IMR-90 (cell line): Measurements from ENCODE around the gene MTOR.

ENCODE experiments used
- BHLHE40 ChIP-seq: fragments of 150-350 bp; IDR thresholded peaks from 2 replicates; pipeline ENCODE4 v1.6.1; 2016; ENCODE audit warnings: mild to moderate bottlenecking, low read depth, low read length
- CEBPB ChIP-seq: IDR thresholded peaks from 2 replicates; pipeline ENCODE4 v1.6.1; 2012; ENCODE audit warnings: low read depth, low read length, improper control_type of control experiment
- CHD1 ChIP-seq: IDR thresholded peaks from 2 replicates; pipeline ENCODE4 v1.6.1; 2012; ENCODE audit warnings: low read depth, low read length, improper control_type of control experiment
- CTCF ChIP-seq: conservative IDR thresholded peaks from 2 replicates; pipeline ENCODE4 v1.5.1; 2012; ENCODE audit warnings: mild to moderate bottlenecking, low read depth, low read length, improper control_type of control experiment
- ELK1 ChIP-seq: fragments of 150-350 bp; IDR thresholded peaks from 2 replicates; pipeline ENCODE4 v1.6.1; 2016; ENCODE audit warnings: low read depth, mild to moderate bottlenecking, low read length, moderate library complexity, borderline replicate concordance
- MXI1 ChIP-seq: IDR thresholded peaks from 2 replicates; pipeline ENCODE4 v1.6.1; 2012; ENCODE audit warnings: low read depth, mild to moderate bottlenecking, low read length, moderate library complexity, borderline replicate concordance
- NFE2L2 ChIP-seq: fragments of 150-350 bp; IDR thresholded peaks from 2 replicates; pipeline ENCODE4 v1.6.1; 2016; ENCODE audit warnings: low read depth, mild to moderate bottlenecking, low read length
- POLR2A ChIP-seq: IDR thresholded peaks from 2 replicates; pipeline ENCODE4 v1.6.1; 2012; ENCODE audit warnings: mild to moderate bottlenecking, low read depth, low read length
- RAD21 ChIP-seq: IDR thresholded peaks from 2 replicates; pipeline ENCODE4 v1.6.1; 2012; ENCODE audit warnings: low read length, improper control_type of control experiment
- RFX5 ChIP-seq: IDR thresholded peaks from 2 replicates; pipeline ENCODE4 v1.8.0; 2012; ENCODE audit warnings: low read depth, mild to moderate bottlenecking, low read length, moderate library complexity
- SMC3 ChIP-seq: fragments of 150-350 bp; IDR thresholded peaks from 2 replicates; pipeline ENCODE4 v1.6.1; 2016; ENCODE audit warnings: low read depth, mild to moderate bottlenecking, antibody characterized with exemption, low read length, moderate library complexity
- USF2 ChIP-seq: fragments of 150-350 bp; IDR thresholded peaks from 2 replicates; pipeline ENCODE4 v1.6.1; 2017; ENCODE audit warnings: mild to moderate bottlenecking, antibody characterized with exemption, low read length, low read depth

- TF ChIP-seq CTCF (no peak), USF2 (no peak), POLR2A (no peak), RAD21 (no peak), SMC3 (no peak), MXI1 (no peak), NFE2L2 (no peak), CHD1 (no peak), RFX5 (no peak), ELK1 (no peak), BHLHE40 (no peak), CEBPB (no peak)
Measured at GRCh38 chr1:11072216-11072917, 190.0 kb downstream of the MTOR start.
